Thoracic aorta endothelial cell (primary cell): Measurements from ENCODE around the gene HDC. TPM values are rescaled to one million over a fixed set of nuclear protein-coding genes. Genes with fewer than 3 reads are reported as not detected.

Experiments
- small RNA-seq: library from RNA; depleted of rRNA; stranded (forward); fragments of <200 nt; gene quantifications from one replicate; pipeline ENCODE3, GENCODE V24; 2012
- total RNA-seq: library from RNA; depleted of rRNA; stranded (reverse); fragments of >200 nt; gene quantifications from 2 replicates; pipeline ENCODE4 v1.2.3, GENCODE V29; 2012

Gene HDC, protein sequence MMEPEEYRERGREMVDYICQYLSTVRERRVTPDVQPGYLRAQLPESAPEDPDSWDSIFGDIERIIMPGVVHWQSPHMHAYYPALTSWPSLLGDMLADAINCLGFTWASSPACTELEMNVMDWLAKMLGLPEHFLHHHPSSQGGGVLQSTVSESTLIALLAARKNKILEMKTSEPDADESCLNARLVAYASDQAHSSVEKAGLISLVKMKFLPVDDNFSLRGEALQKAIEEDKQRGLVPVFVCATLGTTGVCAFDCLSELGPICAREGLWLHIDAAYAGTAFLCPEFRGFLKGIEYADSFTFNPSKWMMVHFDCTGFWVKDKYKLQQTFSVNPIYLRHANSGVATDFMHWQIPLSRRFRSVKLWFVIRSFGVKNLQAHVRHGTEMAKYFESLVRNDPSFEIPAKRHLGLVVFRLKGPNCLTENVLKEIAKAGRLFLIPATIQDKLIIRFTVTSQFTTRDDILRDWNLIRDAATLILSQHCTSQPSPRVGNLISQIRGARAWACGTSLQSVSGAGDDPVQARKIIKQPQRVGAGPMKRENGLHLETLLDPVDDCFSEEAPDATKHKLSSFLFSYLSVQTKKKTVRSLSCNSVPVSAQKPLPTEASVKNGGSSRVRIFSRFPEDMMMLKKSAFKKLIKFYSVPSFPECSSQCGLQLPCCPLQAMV
- total RNA-seq: not detected in 2 replicates

GRCh38 chr15:50265620-50266019 is at the start of gene HDC:
Gene HDC, minus strand, starts transcription at chr15:50265726. Its CDS starts 103 bp downstream, at chr15:50265623.

Small RNAs within 50 kb of the gene (small RNA-seq; reads per million reads assigned to genes)
- gene RF00019: not detected

Other genes with a start within 250 kb of the HDC start
- gene ATP8B4, start 146.5 kb downstream of the HDC start, total RNA-seq: not detected in 2 replicates
- gene SLC27A2, start 83.5 kb downstream of the HDC start, total RNA-seq: 0.07 TPM in 1 of 2 replicates, not detected in the other
- 88.3 and 95.9 TPM in 2 replicates for gene GABPB1, start 89.5 kb upstream of the HDC start, total RNA-seq
- gene USP8, start 158.7 kb upstream of the HDC start, total RNA-seq: 63.3 and 73.4 TPM in 2 replicates